Panc1 (cell line): ENCODE measurements around the gene CFAP77. TPM values are rescaled to one million over a fixed set of nuclear protein-coding genes. Genes with fewer than 3 reads are reported as not detected.

ENCODE experiments used
- ATAC-seq: fragments of 200-7000 bp; cut with Tn5 transposase; 2 replicates; pipeline ENCODE4 v1.9.1; 2020; ENCODE audit warnings: mild to moderate bottlenecking, moderate library complexity
- BruUV-seq: library from RNA; stranded (reverse); fragments of 400-500 nt; replicated peaks from 2 replicates; lab custom pipeline; 2021; lab: Mats Ljungman, UMichigan
- CTCF ChIA-PET: fragments of 300-600 bp; sonication (Branson Sonifier 250); formaldehyde crosslinking; loops from one replicate; lab custom pipeline; 2022; ENCODE audit warnings: antibody characterized with exemption; lab: Charles Lee
- POLR2A ChIA-PET: fragments of 300-600 bp; sonication (Branson Sonifier 250); formaldehyde crosslinking; loops from one replicate; lab custom pipeline; 2022; ENCODE audit warnings: antibody characterized with exemption; lab: Charles Lee
- DNase-seq: peaks from one replicate; pipeline ENCODE4 v3.0.0-alpha.2; 2010; ENCODE audit warnings: low read depth, low spot score
- H3K27ac ChIP-seq: 2 replicates; pipeline ENCODE4 v1.5.1; 2011; ENCODE audit warnings: mild to moderate bottlenecking, low read length, inconsistent platforms
- H3K27me3 ChIP-seq: fragments of 200-500 bp; sonication (Bioruptor generic); 2 replicates; pipeline ENCODE4 v1.6.0; 2014; ENCODE audit warnings: low read length, inconsistent platforms; ENCODE audit not compliant: control insufficient read depth, insufficient read depth
- H3K36me3 ChIP-seq: fragments of 200-500 bp; sonication (Bioruptor generic); 2 replicates; pipeline ENCODE4 v1.5.1; 2014; ENCODE audit warnings: inconsistent platforms, mild to moderate bottlenecking, low read length, moderate library complexity; ENCODE audit not compliant: control insufficient read depth, insufficient read depth
- H3K4me1 ChIP-seq: 2 replicates; pipeline ENCODE4 v1.5.1; 2011; ENCODE audit warnings: inconsistent platforms, mild to moderate bottlenecking, low read length, moderate library complexity; ENCODE audit not compliant: control insufficient read depth, insufficient read depth
- H3K4me3 ChIP-seq, 2 experiments: 2 replicates each; pipeline ENCODE4 v1.5.1; 2011 to 2012; ENCODE audit warnings: low read depth in 2 of 2, low read length in 2 of 2, mild to moderate bottlenecking in 2 of 2, inconsistent platforms in 1 of 2, moderate library complexity in 1 of 2
- H3K9me3 ChIP-seq: fragments of 200-500 bp; sonication (Bioruptor generic); 2 replicates; pipeline ENCODE4 v1.5.1; 2014; ENCODE audit warnings: low read depth, mild to moderate bottlenecking, inconsistent platforms, low read length, moderate library complexity; ENCODE audit not compliant: control insufficient read depth, insufficient read depth
- CTCF ChIP-seq: fragments of 450-650 bp; IDR thresholded peaks from 2 replicates; pipeline ENCODE4 v1.5.1; 2017; ENCODE audit warnings: mild to moderate bottlenecking
- POLR2AphosphoS5 ChIP-seq: IDR thresholded peaks from 2 replicates; pipeline ENCODE4 v1.6.1; 2012; ENCODE audit warnings: mild to moderate bottlenecking, low read depth, low read length, moderate library complexity
- SIN3A ChIP-seq: IDR thresholded peaks from 2 replicates; pipeline ENCODE4 v1.6.1; 2012; ENCODE audit warnings: low read depth, mild to moderate bottlenecking, low read length, moderate library complexity, borderline replicate concordance; ENCODE audit not compliant: insufficient read depth
- TCF7L2 ChIP-seq: IDR thresholded peaks from 2 replicates; pipeline ENCODE4 v1.6.1; 2011; ENCODE audit warnings: mild to moderate bottlenecking, low read depth, low read length, inconsistent platforms
- in situ Hi-C: cut with HindIII; loops from 2 replicates; pipeline ENCODE4 v1.10.0; 2016; ENCODE audit warnings: low sequenced_read_pairs, low pct_unique_long_range_greater_than_20kb
- intact Hi-C: fragments of 100-400 bp; cut with micrococcal nuclease; formaldehyde crosslinking; loops from one replicate; pipeline ENCODE4 v1.10.0; 2022; ENCODE audit not compliant: unreplicated experiment
- total RNA-seq: library from RNA; stranded (reverse); gene quantifications from one replicate; pipeline ENCODE4 v1.2.1, GENCODE V29; 2021; ENCODE audit not compliant: unreplicated experiment
- TF ChIP-seq, protein P1 (sequence below), 2 experiments: IDR thresholded peaks; 2 replicates each; pipeline ENCODE4 v1.6.1; 2011 to 2012; ENCODE audit warnings: low read depth in 2 of 2, control low read depth in 1 of 2, low read length in 1 of 2, mild to moderate bottlenecking in 1 of 2, moderate library complexity in 1 of 2; ENCODE audit not compliant: insufficient read depth in 1 of 2

Gene CFAP77
- total RNA-seq, 1 experiment from 2014 or later: not detected

DNA sequence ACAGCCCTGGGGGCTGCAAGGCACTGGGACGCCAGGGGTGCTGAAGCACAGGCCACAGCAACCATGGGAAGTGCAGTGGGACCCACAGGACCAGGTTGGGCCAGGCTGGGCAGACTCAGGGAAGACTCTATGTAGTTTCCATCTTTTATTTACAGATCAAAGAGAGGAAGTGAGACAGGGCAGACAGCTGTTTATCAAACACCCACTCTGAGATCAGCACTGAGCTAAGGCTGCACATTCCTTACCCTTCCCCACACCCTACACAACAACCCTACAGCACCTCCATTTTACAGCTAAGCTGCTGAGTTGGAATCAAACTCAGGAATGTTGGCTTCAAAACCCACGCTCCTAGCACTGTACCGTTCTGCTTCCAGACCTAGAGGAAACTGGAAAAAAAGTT lies 192.2 kb downstream of the CFAP77 start:
- ChIA-PET CTCF (no interaction called here), POLR2A (no interaction called here)
- DNase-seq (no peak), ATAC-seq (no peak)
- Histone ChIP-seq H3K9me3 (no peaks in the 10 kb centered on the region), H3K27me3 (no peaks in the 10 kb centered on the region), H3K36me3 (no peaks in the 10 kb centered on the region; the same call in 1 of the 2 replicates), H3K4me1 (no peaks in the 10 kb centered on the region), H3K27ac (no peak overlapping the region), H3K4me3 (no peak overlapping the region)
- intact Hi-C loops (no loop called here), in situ Hi-C loops (no loop called here)
- no peak for TF ChIP-seq CTCF
- TF ChIP-seq, protein P1, sequence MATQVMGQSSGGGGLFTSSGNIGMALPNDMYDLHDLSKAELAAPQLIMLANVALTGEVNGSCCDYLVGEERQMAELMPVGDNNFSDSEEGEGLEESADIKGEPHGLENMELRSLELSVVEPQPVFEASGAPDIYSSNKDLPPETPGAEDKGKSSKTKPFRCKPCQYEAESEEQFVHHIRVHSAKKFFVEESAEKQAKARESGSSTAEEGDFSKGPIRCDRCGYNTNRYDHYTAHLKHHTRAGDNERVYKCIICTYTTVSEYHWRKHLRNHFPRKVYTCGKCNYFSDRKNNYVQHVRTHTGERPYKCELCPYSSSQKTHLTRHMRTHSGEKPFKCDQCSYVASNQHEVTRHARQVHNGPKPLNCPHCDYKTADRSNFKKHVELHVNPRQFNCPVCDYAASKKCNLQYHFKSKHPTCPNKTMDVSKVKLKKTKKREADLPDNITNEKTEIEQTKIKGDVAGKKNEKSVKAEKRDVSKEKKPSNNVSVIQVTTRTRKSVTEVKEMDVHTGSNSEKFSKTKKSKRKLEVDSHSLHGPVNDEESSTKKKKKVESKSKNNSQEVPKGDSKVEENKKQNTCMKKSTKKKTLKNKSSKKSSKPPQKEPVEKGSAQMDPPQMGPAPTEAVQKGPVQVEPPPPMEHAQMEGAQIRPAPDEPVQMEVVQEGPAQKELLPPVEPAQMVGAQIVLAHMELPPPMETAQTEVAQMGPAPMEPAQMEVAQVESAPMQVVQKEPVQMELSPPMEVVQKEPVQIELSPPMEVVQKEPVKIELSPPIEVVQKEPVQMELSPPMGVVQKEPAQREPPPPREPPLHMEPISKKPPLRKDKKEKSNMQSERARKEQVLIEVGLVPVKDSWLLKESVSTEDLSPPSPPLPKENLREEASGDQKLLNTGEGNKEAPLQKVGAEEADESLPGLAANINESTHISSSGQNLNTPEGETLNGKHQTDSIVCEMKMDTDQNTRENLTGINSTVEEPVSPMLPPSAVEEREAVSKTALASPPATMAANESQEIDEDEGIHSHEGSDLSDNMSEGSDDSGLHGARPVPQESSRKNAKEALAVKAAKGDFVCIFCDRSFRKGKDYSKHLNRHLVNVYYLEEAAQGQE (IDR thresholded peaks at IDR 0.05; ENCODE audit: insufficient read depth in 1 of 2, low read depth in 2 of 2, low read length in 1 of 2): no peak
- no peak for TF ChIP-seq SIN3A
- TF ChIP-seq TCF7L2: no peak
- TF ChIP-seq POLR2AphosphoS5: no peak
- BruUV-seq: no TSS peak

DNA sequence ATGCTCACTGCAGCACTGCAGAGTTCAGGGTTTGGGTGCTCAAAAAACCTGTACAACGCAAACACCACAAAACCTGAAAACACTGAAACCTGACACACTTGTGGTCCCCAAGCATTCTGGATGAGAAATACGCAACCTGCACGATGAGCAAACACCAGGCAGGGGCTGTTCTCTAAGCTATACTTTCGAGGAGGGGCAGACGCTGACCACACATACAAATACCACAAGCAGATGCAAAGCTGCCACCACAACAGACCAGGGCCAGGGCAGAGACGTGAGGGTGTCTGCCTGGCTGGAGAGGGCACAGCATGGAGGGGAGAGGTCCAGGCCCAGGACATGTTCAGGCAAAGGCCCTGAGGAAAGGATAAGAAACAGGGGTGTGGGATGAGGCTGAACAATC lies 195.4 kb downstream of the CFAP77 start:
- no peaks in the 10 kb centered on the region; the same call in 1 of the 2 replicates for H3K36me3 ChIP-seq
- POLR2A ChIA-PET: no interaction called here
- no peaks in the 10 kb centered on the region for H3K4me1 ChIP-seq
- no peak overlapping the region for H3K4me3 ChIP-seq
- CTCF ChIA-PET: no interaction called here
- no TSS peak for BruUV-seq
- no peak overlapping the region for H3K27ac ChIP-seq
- in situ Hi-C loops: no loop called here
- no peak for ATAC-seq
- H3K27me3 ChIP-seq: no peaks in the 10 kb centered on the region
- H3K9me3 ChIP-seq: no peaks in the 10 kb centered on the region
- intact Hi-C loops: no loop called here
- TF ChIP-seq SIN3A: no peak
- TF ChIP-seq CTCF: no peak
- TF ChIP-seq TCF7L2: no peak
- TF ChIP-seq POLR2AphosphoS5: no peak
- TF ChIP-seq, protein P1 (IDR thresholded peaks at IDR 0.05; ENCODE audit: insufficient read depth in 1 of 2, low read depth in 2 of 2, low read length in 1 of 2): no peak
- DNase-seq: no peak
